SJCRH30 (cell line): Measurements from ENCODE around the gene PNPLA2. TPM values are rescaled to one million over a fixed set of nuclear protein-coding genes. Genes with fewer than 3 reads are reported as not detected.
A peak's percentile ranks its signal among the peaks of the same experiment; 100 is the strongest.

Source experiments
- DNase-seq, 2 experiments: peaks; one replicate each; pipeline ENCODE4 v3.0.0-alpha.2; 2015 to 2020
- H3K27ac ChIP-seq: fragments of 250-450 bp; sonication (Bioruptor Pico); 2 replicates; pipeline ENCODE4 v1.5.1; 2020; ENCODE audit warnings: mild to moderate bottlenecking, moderate library complexity
- H3K27me3 ChIP-seq: fragments of 250-450 bp; sonication (Bioruptor Pico); 2 replicates; pipeline ENCODE4 v1.5.1; 2020; ENCODE audit warnings: mild to moderate bottlenecking, moderate library complexity
- H3K36me3 ChIP-seq: fragments of 250-450 bp; sonication (Bioruptor Pico); 2 replicates; pipeline ENCODE4 v1.5.1; 2020; ENCODE audit warnings: mild to moderate bottlenecking, moderate library complexity
- H3K4me1 ChIP-seq: fragments of 250-450 bp; sonication (Bioruptor Pico); 2 replicates; pipeline ENCODE4 v1.5.1; 2020; ENCODE audit warnings: mild to moderate bottlenecking, moderate library complexity
- H3K4me3 ChIP-seq: fragments of 250-450 bp; sonication (Bioruptor Pico); 2 replicates; pipeline ENCODE4 v1.5.1; 2020; ENCODE audit warnings: mild to moderate bottlenecking, moderate library complexity
- H3K9me3 ChIP-seq: fragments of 250-450 bp; sonication (Bioruptor Pico); replicated peaks from 2 replicates; pipeline ENCODE4 v1.5.1; 2020; ENCODE audit warnings: mild to moderate bottlenecking, moderate library complexity
- total RNA-seq: library from RNA; depleted of rRNA; stranded (reverse); fragments of >200 nt; shearing (Covaris generic); gene quantifications from 2 replicates; pipeline ENCODE4 v1.2.3, GENCODE V29; 2014

The PNPLA2 gene
- total RNA-seq, 1 experiment from 2014 or later: 19.6 TPM

GRCh38 chr11:802018-802617 lies 16.6 kb upstream of the PNPLA2 start:
- DNase-seq: no peak
- no peaks in the 10 kb centered on the region for H3K27me3 ChIP-seq
- no peak overlapping the region for H3K4me3 ChIP-seq

GRCh38 chr11:802693-803466 lies 15.8 kb upstream of the PNPLA2 start:
- H3K4me1 ChIP-seq: peaks cover 14% of the 10 kb centered on the region
- DNase-seq: peak; percentile 68 to 79
- peaks cover 6% of the 10 kb centered on the region; the same call in 1 of the 2 replicates for H3K36me3 ChIP-seq
- no peak overlapping the region for H3K27ac ChIP-seq
- no peak overlapping the region for H3K4me3 ChIP-seq
- no peaks in the 10 kb centered on the region for H3K27me3 ChIP-seq
- H3K9me3 ChIP-seq: no peaks in the 10 kb centered on the region

More at GRCh38 chr11:802018-802617, 16.6 kb upstream of the PNPLA2 start:
- Histone ChIP-seq H3K9me3 (no peaks in the 10 kb centered on the region), H3K36me3 (peaks cover 6% of the 10 kb centered on the region; the same call in 1 of the 2 replicates), H3K4me1 (peaks cover 14% of the 10 kb centered on the region), H3K27ac (no peak overlapping the region)

DNA sequence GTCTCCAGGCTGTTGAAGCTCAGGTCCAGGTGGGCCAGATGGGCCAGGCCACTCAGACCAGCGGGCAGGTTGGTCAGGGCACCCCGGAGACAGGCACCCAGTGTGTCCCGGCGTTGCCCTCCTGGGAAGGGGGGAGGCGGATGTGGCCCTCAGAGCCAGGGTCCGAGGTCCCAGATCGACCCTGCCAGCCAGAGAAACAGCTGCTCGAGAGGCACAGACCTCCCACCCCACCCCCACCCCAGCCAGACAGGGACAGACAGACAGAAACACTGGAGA lies 15.3 kb upstream of the PNPLA2 start:
- DNase-seq: no peak
- no peak overlapping the region for H3K27ac ChIP-seq
- H3K27me3 ChIP-seq: no peaks in the 10 kb centered on the region
- peaks cover 14% of the 10 kb centered on the region for H3K4me1 ChIP-seq
- peak overlapping the region; percentile 61; the same call in 1 of the 2 replicates for H3K4me3 ChIP-seq
- peaks cover 6% of the 10 kb centered on the region; the same call in 1 of the 2 replicates for H3K36me3 ChIP-seq
- H3K9me3 ChIP-seq: no peaks in the 10 kb centered on the region

DNA sequence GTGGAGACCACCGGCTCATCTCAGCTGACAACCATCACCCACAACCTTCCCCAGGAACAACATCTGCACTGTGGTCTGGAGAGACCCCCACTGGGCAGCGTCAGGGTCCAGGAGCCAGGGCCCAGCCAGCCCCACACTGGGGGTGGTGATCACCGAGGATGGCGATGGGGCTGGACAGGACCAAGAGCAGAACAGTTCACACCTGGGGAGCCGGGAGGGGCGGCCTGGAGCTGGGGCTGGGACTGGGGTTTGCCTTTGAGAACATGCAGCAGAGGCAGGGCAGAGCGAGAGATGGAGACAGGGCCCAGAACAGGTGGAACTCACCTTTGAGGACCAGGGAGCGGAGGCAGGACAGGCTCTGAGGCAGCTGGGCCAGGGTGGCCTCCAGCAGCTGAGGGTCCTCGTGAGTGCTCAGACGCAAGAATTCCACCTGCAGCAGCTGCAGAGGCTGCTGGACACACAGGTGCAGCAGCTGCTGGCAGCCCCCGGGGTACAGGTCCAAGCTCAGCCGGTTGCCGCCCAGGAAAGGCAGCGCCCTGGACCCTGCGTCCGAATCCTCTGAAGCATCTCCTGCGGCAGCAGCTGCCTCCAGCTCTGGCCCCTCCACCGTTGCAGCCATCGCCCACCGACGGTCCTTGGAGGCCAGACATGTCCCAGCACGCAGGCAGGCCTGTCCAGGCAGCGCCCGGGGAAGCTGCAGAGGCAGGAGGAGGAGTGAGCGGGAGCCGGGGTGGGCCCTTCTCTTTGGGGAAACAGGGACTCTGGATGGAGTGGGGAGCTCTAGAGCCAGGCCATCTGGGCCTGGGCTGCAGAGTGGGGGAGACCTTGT lies 14.7 kb upstream of the PNPLA2 start:
- peak; percentile 85 to 90 for DNase-seq
- peaks cover 14% of the 10 kb centered on the region for H3K4me1 ChIP-seq
- peaks cover 6% of the 10 kb centered on the region; the same call in 1 of the 2 replicates for H3K36me3 ChIP-seq
- H3K4me3 ChIP-seq: peak overlapping the region; percentile 61
- no peaks in the 10 kb centered on the region for H3K9me3 ChIP-seq
- peak overlapping the region; percentile 40; the same call in 1 of the 2 replicates for H3K27ac ChIP-seq
- no peaks in the 10 kb centered on the region for H3K27me3 ChIP-seq

GRCh38 chr11:804599-804964 lies 14.1 kb upstream of the PNPLA2 start:
- H3K36me3 ChIP-seq: peaks cover 6% of the 10 kb centered on the region; the same call in 1 of the 2 replicates
- H3K4me1 ChIP-seq: peaks cover 14% of the 10 kb centered on the region
- peak overlapping the region; percentile 40; the same call in 1 of the 2 replicates for H3K27ac ChIP-seq
- H3K27me3 ChIP-seq: no peaks in the 10 kb centered on the region
- peak overlapping the region; percentile 61 for H3K4me3 ChIP-seq
- H3K9me3 ChIP-seq: no peaks in the 10 kb centered on the region
- no peak for DNase-seq

- Histone ChIP-seq H3K9me3 (no peaks in the 10 kb centered on the region), H3K27me3 (no peaks in the 10 kb centered on the region), H3K27ac (peak overlapping the region; percentile 97), H3K4me3 (peak overlapping the region; percentile 81), H3K4me1 (peaks cover 13% of the 10 kb centered on the region; the same call in 1 of the 2 replicates), H3K36me3 (peaks cover 33% of the 10 kb centered on the region)
- DNase-seq: peak in 1 of 2 experiments; percentile 2
These were observed 10.1 kb upstream of the PNPLA2 start for GRCh38 chr11:808427-809286.

- DNase-seq: peak; percentile 97 to 98
- peak within 1 kb of the TSS; percentile 81 for H3K4me3 ChIP-seq
- peaks cover 10% of the 10 kb centered on the region; the same call in 1 of the 2 replicates for H3K4me1 ChIP-seq
- H3K9me3 ChIP-seq: no peaks in the 10 kb centered on the region
- H3K27ac ChIP-seq: peak within 1 kb of the TSS; percentile 97
- H3K27me3 ChIP-seq: no peaks in the 10 kb centered on the region
- peaks cover 38% of the 10 kb centered on the region for H3K36me3 ChIP-seq
These were observed 9.3 kb upstream of the PNPLA2 start, which contains the start of gene RPLP2 for GRCh38 chr11:809287-810039. Gene RPLP2 (plus strand): TSS chr11:809967. CDS start chr11:810235, 268 bp downstream.

DNA sequence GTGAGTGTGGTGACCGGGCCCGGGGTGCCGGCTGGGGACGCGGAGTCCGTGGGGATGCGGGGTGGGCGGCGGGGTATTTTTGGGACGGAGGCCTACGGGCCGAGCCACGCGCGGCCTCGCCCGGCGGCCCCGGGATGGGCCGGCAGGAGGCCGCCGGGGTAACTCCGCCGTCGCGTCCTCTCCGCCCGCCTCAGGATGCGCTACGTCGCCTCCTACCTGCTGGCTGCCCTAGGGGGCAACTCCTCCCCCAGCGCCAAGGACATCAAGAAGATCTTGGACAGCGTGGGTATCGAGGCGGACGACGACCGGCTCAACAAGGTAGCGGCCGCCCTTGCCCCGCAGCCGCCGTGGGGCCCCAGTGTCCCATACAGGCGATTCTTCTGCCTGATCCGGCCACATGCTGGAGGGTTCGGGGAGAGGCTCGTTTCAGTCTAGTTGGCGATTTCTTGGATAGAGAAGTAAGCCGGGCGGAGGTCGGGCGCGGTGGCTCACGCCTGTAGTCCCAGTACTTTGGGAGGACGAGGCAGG lies 8.6 kb upstream of the PNPLA2 start:
- Histone ChIP-seq H3K27ac (peak overlapping the region; percentile 97), H3K36me3 (peaks cover 41% of the 10 kb centered on the region), H3K27me3 (no peaks in the 10 kb centered on the region), H3K9me3 (no peaks in the 10 kb centered on the region), H3K4me3 (peak overlapping the region; percentile 81), H3K4me1 (peaks cover 10% of the 10 kb centered on the region; the same call in 1 of the 2 replicates)
- DNase-seq: no peak

DNA sequence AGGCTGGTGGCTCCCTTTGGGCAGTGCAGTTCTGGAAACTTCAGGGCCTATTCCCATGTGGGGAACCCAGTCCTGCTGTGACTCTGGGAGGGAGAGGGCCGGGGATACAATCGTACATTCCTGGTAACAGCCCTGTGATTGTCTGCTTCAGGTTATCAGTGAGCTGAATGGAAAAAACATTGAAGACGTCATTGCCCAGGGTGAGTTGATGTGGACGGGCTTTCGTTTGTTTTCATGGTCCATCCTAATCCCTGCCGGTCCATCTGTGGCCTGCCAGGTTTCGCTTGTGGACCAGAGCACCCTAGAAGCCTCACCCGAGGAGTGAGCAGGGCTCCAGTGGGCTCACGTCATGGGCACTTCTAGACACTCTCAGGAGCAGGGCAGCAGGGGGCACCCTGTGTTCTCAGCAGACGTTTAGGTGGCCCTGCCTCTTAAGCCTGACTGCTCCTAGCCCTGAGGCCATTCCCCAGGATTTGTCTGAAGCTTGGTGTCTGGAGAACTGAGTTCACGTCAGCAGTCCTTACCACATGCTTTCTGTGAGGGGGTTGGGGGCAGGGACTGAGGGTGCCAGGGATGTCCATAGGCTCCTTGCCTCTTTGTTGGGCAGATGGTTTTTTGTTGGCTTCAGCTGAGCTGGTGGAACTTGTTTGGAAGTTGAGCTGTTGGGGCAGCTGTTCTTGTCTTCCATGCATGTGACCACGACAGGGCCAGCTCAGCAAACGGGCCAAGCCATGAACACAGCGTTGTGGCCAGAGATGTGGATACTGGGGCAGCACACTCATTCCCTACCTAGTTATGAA lies 7.1 kb upstream of the PNPLA2 start:
- H3K4me3 ChIP-seq: no peak overlapping the region

GRCh38 chr11:812390-812789 lies 6.3 kb upstream of the PNPLA2 start:
- peaks cover 42% of the 10 kb centered on the region for H3K36me3 ChIP-seq
- no peaks in the 10 kb centered on the region for H3K27me3 ChIP-seq
- no peak overlapping the region for H3K27ac ChIP-seq
- no peak for DNase-seq
- peaks cover 10% of the 10 kb centered on the region; the same call in 1 of the 2 replicates for H3K4me1 ChIP-seq
- H3K9me3 ChIP-seq: no peaks in the 10 kb centered on the region
- no peak overlapping the region for H3K4me3 ChIP-seq

More for the DNA sequence above, 7.1 kb upstream of the PNPLA2 start:
- DNase-seq: no peak
- no peaks in the 10 kb centered on the region for H3K27me3 ChIP-seq
- H3K27ac ChIP-seq: no peak overlapping the region
- H3K4me1 ChIP-seq: peaks cover 10% of the 10 kb centered on the region; the same call in 1 of the 2 replicates
- H3K9me3 ChIP-seq: no peaks in the 10 kb centered on the region
- peaks cover 42% of the 10 kb centered on the region for H3K36me3 ChIP-seq

- H3K27ac ChIP-seq: no peak overlapping the region
- DNase-seq: no peak
- H3K27me3 ChIP-seq: no peaks in the 10 kb centered on the region
These were observed 5.7 kb upstream of the PNPLA2 start for GRCh38 chr11:813072-813455.

GRCh38 chr11:813456-814096 lies 5.1 kb upstream of the PNPLA2 start:
- Histone ChIP-seq H3K4me1 (peaks cover 13% of the 10 kb centered on the region), H3K9me3 (no peaks in the 10 kb centered on the region), H3K36me3 (peaks cover 42% of the 10 kb centered on the region), H3K27me3 (no peaks in the 10 kb centered on the region), H3K4me3 (no peak overlapping the region), H3K27ac (no peak overlapping the region)
- DNase-seq: no peak

More at GRCh38 chr11:813072-813455, 5.7 kb upstream of the PNPLA2 start:
- H3K36me3 ChIP-seq: peaks cover 42% of the 10 kb centered on the region
- H3K4me3 ChIP-seq: no peak overlapping the region
- H3K9me3 ChIP-seq: no peaks in the 10 kb centered on the region
- H3K4me1 ChIP-seq: peaks cover 10% of the 10 kb centered on the region; the same call in 1 of the 2 replicates
